GM12872 (cell line): ENCODE measurements around the gene ITPA.

Source experiments
- CTCF ChIP-seq: IDR thresholded peaks from 3 replicates; pipeline ENCODE4 v1.5.1; 2011; ENCODE audit warnings: low read depth, mild to moderate bottlenecking, low read length, moderate library complexity; ENCODE audit not compliant: insufficient read depth

Gene ITPA

GRCh38 chr20:3192226-3193015, 16.9 kb upstream of the ITPA start:
- no peak for TF ChIP-seq CTCF

- TF ChIP-seq CTCF, result no peak
Measured at GRCh38 chr20:3193806-3194616, 15.3 kb upstream of the ITPA start.

- no peak for TF ChIP-seq CTCF
Measured at GRCh38 chr20:3194617-3195280, 14.5 kb upstream of the ITPA start.

- no peak for TF ChIP-seq CTCF
Measured at GRCh38 chr20:3195590-3196237, 13.6 kb upstream of the ITPA start.

- TF ChIP-seq CTCF, result no peak
Measured at GRCh38 chr20:3199206-3199605, 10.1 kb upstream of the ITPA start.

- no peak for TF ChIP-seq CTCF
Measured at GRCh38 chr20:3199976-3200755, 9.1 kb upstream of the ITPA start.

- no peak for TF ChIP-seq CTCF
Measured at GRCh38 chr20:3202965-3203314, 6.4 kb upstream of the ITPA start.
